HG03469 (cell line): ENCODE data around the gene FHOD1.

Experiments
- ATAC-seq: cut with Tn5 transposase; IDR thresholded peaks from one replicate; pipeline ENCODE4 v1.9.1; 2021; ENCODE audit warnings: mild to moderate bottlenecking, moderate library complexity, moderate number of reproducible peaks; ENCODE audit not compliant: unreplicated experiment

The FHOD1 gene

GRCh38 chr16:67252609-67253497, 5.6 kb upstream of the FHOD1 start:
- ATAC-seq = no peak

- ATAC-seq = no peak
These were observed 2.7 kb upstream of the FHOD1 start for GRCh38 chr16:67250045-67250327.

GRCh38 chr16:67249178-67250044, 2.1 kb upstream of the FHOD1 start:
- no peak for ATAC-seq

- no peak for ATAC-seq
These were observed 1.3 kb upstream of the FHOD1 start, which contains the start of gene SLC9A5 for GRCh38 chr16:67248401-67249177. TSS of gene SLC9A5 (plus strand) at chr16:67248979. CDS start at chr16:67249015, 36 bp downstream.

- no peak for ATAC-seq
These were observed 756 bp upstream of the FHOD1 start for GRCh38 chr16:67248073-67248400.

DNA sequence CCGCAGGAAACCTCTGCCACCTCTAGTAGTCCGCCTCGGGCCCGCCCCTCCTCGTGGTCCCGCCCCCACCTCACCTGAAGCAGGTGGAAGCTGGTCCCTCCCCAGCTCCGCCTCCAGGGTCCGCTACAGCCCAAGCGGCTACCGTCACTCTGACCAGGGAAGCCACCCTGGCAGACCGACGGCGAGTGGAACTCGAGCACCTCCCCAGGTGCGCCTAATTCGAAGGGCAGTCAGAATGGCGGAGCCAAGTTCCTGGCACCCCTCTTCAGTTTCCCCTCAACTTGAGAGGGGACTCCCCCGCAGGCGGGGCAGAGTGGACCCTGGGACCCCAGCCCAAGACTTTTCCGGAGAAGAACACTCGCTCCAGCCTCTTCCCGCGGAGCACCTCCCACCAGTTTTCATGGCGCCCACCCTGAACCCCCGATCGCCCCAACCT, 507 bp downstream of the FHOD1 start:
- ATAC-seq = no peak

DNA sequence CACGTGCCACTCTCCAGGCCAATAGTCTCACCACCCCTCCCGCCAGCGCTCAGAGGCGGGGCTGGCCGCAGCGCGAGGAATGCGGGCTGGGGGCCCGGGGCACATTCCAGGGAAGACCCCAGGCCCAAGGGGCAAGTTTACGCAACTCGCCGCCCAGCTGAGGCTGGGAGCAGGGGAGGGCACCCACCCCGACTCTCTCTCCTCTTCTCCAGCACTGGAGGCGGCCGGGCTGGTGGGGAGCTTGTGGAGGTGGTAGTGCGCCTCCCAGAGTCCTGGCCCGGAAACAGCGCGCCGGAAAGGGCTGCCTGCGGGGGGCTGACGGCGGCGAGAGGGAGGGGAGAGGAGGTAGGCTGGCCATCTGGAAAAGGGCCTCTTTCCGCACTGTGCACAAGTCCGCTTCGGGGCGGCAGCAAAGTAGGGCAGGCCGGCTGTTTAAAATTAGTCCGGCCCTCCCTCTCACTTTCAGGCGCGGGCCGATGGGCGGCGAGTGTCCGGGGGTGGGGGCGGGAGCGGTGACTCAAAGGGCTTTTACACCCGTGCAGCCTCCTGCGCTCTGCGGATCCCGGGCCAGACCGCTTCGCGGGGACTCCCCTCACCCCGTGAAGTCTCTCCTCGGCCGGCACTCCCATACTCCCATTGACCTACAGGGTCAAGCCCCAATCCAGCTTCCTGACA, 1.1 kb downstream of the FHOD1 start:
- no peak for ATAC-seq

- ATAC-seq = no peak
These were observed 1.6 kb downstream of the FHOD1 start for GRCh38 chr16:67245674-67246080.

- ATAC-seq = no peak
These were observed 2.1 kb downstream of the FHOD1 start for GRCh38 chr16:67245186-67245585.

- peak; percentile 42 for ATAC-seq
These were observed 2.7 kb downstream of the FHOD1 start for GRCh38 chr16:67244387-67245185.

- ATAC-seq = no peak
These were observed 3.8 kb downstream of the FHOD1 start for GRCh38 chr16:67243481-67243880.

GRCh38 chr16:67242138-67242730, 5.0 kb downstream of the FHOD1 start:
- ATAC-seq = no peak

GRCh38 chr16:67241008-67241900, 6.0 kb downstream of the FHOD1 start:
- no peak for ATAC-seq

DNA sequence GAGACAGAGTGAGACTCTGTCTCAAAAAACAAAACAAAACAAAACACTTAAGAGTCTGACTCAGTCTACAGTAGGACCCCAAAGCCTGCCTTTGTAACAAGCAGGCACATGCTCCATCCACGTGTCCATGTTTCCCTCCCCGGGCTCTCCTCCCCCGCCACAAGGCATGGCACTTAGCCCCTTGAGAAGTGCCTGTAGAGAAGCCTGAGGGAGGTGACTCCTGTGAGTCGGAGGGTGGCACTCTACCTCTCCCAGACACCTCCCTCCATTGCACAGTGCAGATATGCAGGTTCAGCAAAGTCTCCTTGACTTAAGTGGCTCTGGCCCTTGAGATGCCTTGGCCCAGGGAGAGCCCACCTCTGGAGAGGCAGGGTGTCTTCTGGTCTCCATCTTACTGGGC, 6.8 kb downstream of the FHOD1 start:
- ATAC-seq = no peak

GRCh38 chr16:67238806-67239470, 8.3 kb downstream of the FHOD1 start:
- ATAC-seq = no peak

DNA sequence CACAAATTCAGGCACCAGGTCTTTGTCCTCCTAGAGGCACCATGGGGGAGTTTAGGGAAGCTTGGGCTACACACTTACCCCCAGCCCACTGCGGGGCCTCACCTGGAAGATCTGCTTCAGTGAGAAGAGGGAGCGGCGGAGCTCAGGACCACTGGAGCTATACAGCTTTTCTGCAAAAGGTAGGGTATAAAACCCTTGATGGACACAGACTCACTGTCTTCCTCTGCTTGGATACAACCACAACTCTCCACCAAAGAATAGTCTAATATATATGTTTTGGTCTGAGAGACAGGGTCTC, 9.1 kb downstream of the FHOD1 start:
- ATAC-seq = no peak

DNA sequence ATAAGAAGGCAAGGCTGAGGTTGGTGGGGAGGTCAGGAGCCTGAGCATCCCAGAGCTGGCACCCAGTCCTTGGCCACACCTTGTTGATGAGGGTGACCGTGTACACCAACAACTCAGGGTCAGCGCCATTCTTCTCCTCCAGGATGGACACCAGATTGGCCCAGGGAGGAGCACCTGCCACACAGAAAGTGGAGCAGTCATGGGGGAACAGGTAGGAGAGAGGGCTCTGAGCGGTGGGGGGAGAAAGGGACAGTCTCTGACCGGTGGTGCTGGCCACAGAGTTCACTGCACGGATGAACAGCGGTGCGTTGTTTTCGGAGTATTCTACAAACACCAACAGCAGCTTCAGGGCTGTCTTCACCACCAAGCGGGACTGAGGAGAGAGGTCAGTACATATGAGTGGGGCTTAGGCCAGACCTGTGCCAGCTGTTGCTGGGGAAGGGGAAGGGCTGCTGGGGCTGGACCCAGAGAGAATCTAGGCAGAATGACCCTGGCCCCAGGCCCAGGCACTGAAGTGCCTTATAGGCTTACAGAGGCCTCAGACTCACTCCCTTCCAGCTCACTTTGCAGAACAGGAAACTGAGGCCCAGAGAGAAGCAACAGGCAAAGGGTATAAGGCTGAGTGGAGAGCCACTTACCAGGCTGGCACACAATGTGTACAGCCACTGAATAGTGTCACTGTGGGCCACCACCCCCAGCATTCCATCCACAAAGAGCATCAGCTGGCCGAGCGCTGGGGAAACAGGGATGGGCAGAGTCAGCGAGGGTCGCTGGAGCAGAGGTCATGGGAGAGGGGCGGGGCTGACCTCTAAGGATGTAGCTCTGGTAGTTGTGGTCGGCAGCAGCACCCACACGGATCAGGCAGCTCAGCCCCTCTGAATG, 9.6 kb downstream of the FHOD1 start:
- no peak for ATAC-seq
